HPDE6-E6E7 (cell line): ENCODE measurements around the gene CBLN4.

Experiments
- DNase-seq: peaks from one replicate; pipeline ENCODE4 v3.0.0; 2011; ENCODE audit warnings: missing footprints; ENCODE audit errors: extremely low spot score

CBLN4 gene

GRCh38 chr20:56005389-56005715, at the start of gene CBLN4:
Gene CBLN4, minus strand, starts transcription at chr20:56005519. Its CDS starts 1,348 bp downstream, at chr20:56004171.
- no peak for DNase-seq

DNA sequence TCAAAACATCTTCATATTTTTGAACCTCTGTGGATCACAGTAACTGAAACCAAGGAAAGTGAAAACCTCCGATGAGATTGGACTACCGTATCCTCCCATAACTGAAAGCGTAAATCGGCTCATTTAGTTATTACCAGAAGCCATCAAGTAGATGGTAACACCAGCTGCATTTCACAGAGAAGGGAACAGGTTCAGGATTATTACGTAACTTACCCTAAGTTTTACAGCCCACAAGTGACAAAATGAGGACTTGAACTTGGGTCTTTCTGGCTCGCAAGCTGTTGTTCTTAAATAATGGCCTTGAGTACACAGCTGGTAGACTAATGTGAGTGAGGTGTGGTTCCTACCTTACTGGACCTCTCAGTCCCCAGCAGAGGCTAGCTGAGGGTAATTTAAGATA, 37.9 kb upstream of the CBLN4 start:
- DNase-seq, result no peak

GRCh38 chr20:56032251-56032650, 26.9 kb upstream of the CBLN4 start:
- no peak for DNase-seq

GRCh38 chr20:56018716-56019115, 13.4 kb upstream of the CBLN4 start:
- DNase-seq, result no peak

DNA sequence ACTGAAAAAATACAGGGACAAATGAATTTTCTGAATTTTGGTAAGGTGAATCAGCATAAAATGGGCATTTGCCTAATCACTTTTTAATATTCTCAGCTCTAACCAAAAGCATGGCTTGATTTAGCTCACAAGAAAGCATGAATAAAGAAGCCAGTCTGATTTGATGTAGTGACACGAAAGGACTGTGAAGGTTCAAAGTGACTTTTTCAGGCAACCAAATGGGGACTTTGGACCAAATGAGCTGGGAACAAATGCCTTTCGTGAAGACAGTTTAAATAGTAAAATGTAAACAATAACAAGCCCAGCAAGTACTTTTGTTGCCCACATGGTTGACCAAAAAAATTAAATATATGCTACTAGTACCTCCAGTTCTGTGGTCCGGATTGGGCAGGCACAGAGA, 12.9 kb upstream of the CBLN4 start:
- DNase-seq, result no peak

DNA sequence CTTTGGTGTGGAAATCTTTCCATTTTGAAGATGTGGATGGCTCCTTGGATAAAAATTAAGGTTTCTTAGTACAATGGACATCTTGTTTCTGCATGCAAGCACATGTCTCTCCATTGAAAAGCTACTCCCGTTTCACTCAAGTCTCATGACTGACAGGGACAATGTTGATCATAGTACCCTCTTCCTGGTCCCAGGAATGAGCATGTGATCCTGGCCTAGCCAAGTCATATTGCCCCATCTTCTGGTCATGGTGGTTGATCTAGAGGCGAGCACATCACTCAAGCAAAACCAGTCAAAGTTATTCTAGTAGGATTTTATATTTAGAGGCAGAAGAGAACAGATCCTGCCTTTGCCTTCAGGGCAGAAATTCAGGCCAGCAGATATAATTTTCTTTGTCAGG, 12.2 kb upstream of the CBLN4 start:
- DNase-seq, result no peak

GRCh38 chr20:56014998-56015397, 9.7 kb upstream of the CBLN4 start:
- no peak for DNase-seq

GRCh38 chr20:56014151-56014550, 8.8 kb upstream of the CBLN4 start:
- no peak for DNase-seq

DNA sequence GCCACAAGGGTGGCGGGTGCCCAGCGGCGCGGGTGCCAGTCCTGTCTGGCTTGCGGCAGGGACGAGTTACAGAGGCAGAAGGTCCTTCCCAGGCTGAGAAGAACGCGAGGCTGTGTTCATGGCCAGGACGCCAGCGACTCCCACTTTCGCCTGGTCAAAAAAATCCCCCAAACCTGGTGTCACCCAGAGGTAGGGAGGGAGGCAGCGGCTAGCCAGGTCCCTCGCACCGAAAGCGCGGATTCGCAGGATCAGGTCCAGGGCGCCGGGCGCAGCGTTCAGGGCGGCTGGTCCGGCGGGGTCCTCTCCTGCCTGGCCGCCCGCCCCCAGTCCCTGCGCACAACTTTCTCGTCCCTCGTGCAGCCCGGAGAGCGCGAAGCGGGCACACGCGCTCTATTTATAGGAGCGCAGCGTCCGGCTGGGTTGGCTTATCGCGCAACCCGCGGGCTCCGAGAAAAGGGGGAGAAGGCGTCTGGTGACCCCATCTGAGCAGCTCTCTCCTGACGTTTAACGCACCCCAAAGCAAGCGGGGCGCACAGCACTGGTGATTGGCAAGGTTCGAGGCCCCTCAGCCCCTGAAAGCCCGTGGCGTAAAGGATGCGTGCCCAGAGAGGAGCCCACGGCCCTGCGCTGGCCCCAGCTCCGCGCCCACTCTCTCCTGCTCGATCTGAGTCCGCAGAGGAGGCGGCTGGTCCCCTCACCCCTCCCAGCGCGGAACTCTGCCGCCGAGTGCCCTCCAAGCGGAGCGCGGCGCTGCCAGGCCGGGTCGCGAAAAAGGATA, 519 bp downstream of the CBLN4 start:
- no peak for DNase-seq

DNA sequence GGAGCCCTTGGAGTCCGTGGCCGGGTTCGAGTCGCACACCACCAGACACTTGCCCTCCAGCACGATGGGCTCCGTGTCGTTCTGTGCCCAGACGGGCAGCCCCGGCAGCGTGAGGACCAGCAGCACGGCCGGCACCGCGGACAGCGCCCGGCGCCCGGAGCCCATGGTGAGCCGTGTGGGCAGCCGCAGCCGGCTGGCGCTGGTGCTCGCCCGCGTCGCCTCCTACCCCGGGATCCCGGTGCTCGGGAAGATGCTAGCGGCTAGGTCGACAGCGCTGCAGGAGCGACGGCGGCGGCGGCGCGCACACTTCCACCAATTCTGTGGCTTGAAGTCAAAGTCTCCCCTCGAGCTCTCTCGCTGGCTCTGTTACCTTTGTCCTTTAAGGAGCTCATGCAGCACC, 1.3 kb downstream of the CBLN4 start:
- no peak for DNase-seq

DNA sequence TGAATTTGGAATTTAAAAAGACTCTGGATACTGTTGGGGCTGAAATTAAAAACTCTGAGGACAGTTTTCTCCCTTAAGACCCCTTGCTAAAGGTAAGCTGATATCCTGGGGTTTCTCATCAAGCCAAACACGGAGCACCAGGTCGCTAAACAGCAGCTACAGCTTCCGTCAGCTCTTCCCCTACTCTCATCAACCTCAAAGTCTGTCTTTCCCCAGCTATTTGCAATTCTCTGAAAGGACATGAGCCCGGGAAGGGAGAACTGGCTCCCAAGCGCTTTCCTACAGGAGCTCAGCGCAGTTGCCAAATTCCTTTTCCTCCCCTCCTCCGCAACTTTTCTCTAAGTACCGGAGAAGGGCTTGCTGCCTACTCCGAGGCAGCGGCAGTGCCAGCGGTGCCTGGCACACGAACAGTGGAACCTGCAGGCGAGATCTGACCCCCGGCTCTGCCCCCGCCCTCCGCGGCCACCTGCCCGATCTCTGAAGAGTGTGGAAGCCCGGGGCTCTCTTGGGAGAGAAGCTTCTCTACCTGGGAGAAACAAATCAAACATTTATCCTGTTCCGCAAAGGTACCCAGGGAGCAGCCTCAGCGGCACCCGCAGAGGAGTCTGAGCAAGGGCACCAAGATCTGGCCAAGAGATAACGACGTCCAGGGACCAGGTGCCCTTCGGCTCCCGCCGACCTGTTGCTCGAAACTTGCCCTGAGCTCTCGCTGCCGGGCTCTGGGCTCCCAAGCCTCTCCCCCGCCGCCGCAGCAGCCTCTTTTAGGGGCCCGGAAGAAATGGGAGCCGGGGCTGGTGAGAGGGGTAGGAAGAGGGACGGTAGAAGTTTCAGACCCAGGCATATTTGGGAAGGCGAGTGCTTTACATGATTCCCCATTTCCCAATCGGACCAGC, 2.2 kb downstream of the CBLN4 start:
- no peak for DNase-seq

- DNase-seq, result no peak
These were observed 3.4 kb downstream of the CBLN4 start for GRCh38 chr20:56001890-56002289.

- DNase-seq, result no peak
These were observed 4.1 kb downstream of the CBLN4 start for GRCh38 chr20:56001106-56001785.

GRCh38 chr20:55978550-55978949, 26.8 kb downstream of the CBLN4 start:
- no peak for DNase-seq

DNA sequence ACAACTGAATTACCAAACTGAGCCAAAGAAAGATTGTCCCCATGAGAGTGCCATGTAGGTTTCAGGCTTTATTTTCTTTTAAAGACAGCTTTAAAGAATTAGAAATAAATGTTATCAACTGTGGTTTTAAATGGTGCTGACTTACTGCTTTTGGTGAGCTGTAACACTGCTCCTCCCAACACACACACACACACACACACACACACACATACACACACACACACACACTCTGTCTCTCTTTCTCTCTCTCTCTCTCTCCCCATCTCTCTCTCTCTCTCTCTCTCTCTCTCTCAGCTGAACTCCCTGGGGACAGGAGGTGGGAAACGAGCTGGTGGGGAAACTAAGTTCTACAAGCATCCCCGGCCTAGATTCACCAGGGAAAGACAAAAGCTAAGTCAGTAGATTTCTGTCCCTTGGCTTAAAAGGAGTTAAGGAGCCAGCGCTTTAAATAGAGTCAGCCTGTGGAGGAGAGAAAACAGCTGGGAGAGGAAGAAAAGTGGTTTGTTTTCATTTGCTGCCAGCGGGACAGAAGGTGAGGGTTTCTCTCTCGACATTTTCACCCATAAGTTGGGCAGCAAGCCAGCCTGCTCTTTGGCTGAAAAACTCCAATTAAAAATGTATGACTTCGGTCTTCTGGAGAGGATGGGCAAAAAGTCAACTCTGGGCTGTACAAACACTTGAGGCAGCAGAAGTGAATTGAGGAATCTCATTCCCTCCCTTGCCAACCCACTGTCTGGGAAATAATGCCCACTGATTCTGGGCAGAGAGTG, 27.4 kb downstream of the CBLN4 start:
- DNase-seq, result no peak

- DNase-seq, result no peak
These were observed 30.7 kb downstream of the CBLN4 start for GRCh38 chr20:55974491-55975202.

DNA sequence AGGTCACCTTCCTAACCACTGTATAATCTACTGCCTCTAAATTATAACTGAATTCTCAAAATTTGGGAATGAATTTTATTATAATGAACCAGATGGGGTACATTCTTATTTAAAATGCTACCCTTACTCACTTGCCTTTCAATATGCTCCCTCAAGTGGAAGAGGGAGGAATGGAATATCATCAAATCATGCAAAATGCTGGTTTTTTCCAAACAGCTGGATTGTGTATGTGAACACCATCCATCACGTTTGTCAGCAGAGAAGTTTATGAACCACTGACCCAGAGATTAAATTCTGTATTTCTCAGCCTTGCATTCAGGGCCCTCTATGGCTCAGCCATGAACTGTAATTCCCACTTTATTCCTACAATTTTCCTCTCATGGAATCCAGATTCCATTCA, 40.5 kb downstream of the CBLN4 start:
- DNase-seq, result no peak

DNA sequence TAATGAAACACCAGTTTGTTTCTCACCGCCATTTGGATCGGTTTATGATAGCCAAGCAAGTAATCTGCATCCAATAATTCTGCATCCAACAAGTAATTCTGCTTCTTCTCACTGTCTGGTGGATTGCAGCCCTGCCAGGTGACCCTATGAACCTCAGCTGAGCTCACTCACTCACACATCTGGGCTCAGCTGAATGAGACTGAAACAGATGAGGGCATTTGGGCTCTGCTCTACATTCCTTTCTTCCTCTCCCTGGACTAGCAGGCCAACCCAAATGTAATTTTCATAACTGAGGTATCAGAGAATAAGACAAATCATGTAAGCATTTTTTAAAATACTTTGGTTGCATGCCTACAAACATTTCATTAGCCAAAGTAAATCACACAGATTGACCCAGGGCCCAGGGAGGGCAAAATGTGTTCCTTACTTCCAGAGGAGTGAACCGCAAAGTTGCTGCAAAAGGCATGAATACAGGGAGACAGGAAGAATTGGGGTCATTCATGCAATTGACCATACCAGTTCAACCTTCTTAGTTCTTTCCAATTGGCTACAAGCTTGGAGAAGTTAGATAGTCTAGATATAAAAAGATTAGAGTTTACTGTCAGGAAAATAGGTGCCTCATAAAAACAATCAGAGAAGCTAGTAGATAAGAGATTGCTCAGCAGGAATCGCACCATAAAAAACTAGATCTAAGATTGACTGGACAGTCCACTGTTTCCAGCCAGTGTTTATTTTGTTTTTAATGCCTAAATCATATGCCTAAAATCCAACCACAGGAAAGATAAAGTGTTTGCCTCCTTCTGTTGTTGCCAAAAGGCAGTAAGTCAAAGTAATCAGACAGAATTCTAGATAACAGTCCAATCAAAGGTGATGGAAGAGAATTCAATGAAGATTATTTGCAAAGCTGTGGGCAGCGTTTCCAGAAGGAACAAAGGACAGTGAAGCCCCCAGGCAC, 43.7 kb downstream of the CBLN4 start:
- DNase-seq, result no peak

DNA sequence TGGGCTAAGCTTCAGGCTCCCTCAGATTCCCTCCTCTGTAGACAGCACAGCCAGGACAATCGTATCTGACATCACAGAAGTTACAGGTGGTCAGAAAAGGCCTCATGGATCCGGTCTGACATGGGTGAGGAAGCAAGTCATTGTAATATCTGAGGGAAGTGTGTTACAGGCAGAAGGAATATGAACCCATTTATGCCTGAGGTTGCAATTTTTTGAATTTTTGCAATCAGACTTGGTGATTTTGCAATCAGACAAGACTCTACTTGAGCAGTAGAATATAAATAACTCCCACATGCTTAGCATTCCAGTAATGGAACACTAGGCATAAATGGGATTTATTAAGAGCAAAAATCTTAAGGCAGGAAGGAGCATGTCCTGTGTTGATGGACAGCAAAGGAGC, 52.1 kb downstream of the CBLN4 start:
- DNase-seq, result no peak

- DNase-seq, result no peak
These were observed 57.6 kb downstream of the CBLN4 start for GRCh38 chr20:55947701-55948100.
